HL-60 (cell line): ENCODE data around the gene TRIO.

Source experiments
- DNase-seq, 2 experiments: peaks; one replicate each; pipeline ENCODE4 v3.0.0-alpha.2; 2010 to 2020; ENCODE audit warnings: low read depth in 1 of 2, low spot score in 1 of 2
- H3K27ac ChIP-seq: fragments of 250-450 bp; sonication (Bioruptor Pico); replicated peaks from 2 replicates; pipeline ENCODE4 v1.5.1; 2020; ENCODE audit warnings: mild to moderate bottlenecking, moderate library complexity
- H3K27me3 ChIP-seq: fragments of 250-450 bp; sonication (Bioruptor Pico); 2 replicates; pipeline ENCODE4 v1.5.1; 2021; ENCODE audit warnings: mild to moderate bottlenecking, moderate library complexity; ENCODE audit not compliant: insufficient read depth, poor library complexity, severe bottlenecking
- H3K4me3 ChIP-seq: replicated peaks from 2 replicates; pipeline ENCODE4 v1.5.1; 2011; ENCODE audit warnings: mild to moderate bottlenecking, control low read depth, low read length; ENCODE audit not compliant: insufficient read depth
- GABPA ChIP-seq: IDR thresholded peaks from 2 replicates; pipeline ENCODE4 v1.6.1; 2012; ENCODE audit warnings: low read depth
- POLR2AphosphoS5 ChIP-seq: IDR thresholded peaks from 2 replicates; pipeline ENCODE4 v1.6.1; 2012; ENCODE audit warnings: low read depth
- REST ChIP-seq: IDR thresholded peaks from 2 replicates; pipeline ENCODE4 v1.6.1; 2012; ENCODE audit warnings: low read depth; ENCODE audit not compliant: insufficient replicate concordance
- SPI1 ChIP-seq: IDR thresholded peaks from 2 replicates; pipeline ENCODE4 v1.6.1; 2012; ENCODE audit warnings: low read depth, mild to moderate bottlenecking, borderline replicate concordance
- TF ChIP-seq, protein P1 (sequence below): IDR thresholded peaks from one replicate; pipeline ENCODE4 v1.5.1; 2011; ENCODE audit warnings: low read length, control low read depth, inconsistent platforms; ENCODE audit not compliant: insufficient read depth

Gene TRIO

DNA sequence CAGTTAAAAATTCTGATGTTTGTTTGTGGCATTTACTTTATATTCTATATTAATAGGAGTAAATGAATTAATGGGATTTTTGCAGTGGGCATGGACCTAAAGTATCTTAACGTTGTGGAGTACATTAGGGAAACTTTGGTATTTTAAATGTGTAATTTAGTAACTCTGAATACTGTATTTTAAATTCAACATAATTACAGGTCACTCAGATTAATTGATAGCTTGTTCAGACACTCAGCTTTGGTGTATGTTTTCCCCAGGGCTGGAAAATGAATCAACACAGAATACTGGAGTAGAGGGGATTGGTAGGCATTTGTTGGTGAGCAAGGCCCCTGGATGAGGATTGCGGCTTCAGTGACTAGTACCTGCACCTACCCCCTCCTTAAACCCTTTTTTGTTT is 117.5 kb downstream of the TRIO start:
- TF ChIP-seq REST (no peak), SPI1 (no peak), GABPA (no peak), POLR2AphosphoS5 (no peak)
- TF ChIP-seq, protein P1, sequence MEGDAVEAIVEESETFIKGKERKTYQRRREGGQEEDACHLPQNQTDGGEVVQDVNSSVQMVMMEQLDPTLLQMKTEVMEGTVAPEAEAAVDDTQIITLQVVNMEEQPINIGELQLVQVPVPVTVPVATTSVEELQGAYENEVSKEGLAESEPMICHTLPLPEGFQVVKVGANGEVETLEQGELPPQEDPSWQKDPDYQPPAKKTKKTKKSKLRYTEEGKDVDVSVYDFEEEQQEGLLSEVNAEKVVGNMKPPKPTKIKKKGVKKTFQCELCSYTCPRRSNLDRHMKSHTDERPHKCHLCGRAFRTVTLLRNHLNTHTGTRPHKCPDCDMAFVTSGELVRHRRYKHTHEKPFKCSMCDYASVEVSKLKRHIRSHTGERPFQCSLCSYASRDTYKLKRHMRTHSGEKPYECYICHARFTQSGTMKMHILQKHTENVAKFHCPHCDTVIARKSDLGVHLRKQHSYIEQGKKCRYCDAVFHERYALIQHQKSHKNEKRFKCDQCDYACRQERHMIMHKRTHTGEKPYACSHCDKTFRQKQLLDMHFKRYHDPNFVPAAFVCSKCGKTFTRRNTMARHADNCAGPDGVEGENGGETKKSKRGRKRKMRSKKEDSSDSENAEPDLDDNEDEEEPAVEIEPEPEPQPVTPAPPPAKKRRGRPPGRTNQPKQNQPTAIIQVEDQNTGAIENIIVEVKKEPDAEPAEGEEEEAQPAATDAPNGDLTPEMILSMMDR, result no peak
- Histone ChIP-seq H3K27ac (no peak overlapping the region), H3K27me3 (no peaks in the 10 kb centered on the region), H3K4me3 (no peak overlapping the region)
- no peak for DNase-seq

- no peak for DNase-seq
- Histone ChIP-seq H3K27me3 (no peaks in the 10 kb centered on the region), H3K4me3 (no peak overlapping the region), H3K27ac (no peak overlapping the region)
- TF ChIP-seq GABPA, result no peak
- TF ChIP-seq SPI1, result no peak
- no peak for TF ChIP-seq REST
- no peak for TF ChIP-seq POLR2AphosphoS5
- TF ChIP-seq, protein P1, result no peak
Measured at GRCh38 chr5:14261235-14261634, 118.1 kb downstream of the TRIO start.

DNA sequence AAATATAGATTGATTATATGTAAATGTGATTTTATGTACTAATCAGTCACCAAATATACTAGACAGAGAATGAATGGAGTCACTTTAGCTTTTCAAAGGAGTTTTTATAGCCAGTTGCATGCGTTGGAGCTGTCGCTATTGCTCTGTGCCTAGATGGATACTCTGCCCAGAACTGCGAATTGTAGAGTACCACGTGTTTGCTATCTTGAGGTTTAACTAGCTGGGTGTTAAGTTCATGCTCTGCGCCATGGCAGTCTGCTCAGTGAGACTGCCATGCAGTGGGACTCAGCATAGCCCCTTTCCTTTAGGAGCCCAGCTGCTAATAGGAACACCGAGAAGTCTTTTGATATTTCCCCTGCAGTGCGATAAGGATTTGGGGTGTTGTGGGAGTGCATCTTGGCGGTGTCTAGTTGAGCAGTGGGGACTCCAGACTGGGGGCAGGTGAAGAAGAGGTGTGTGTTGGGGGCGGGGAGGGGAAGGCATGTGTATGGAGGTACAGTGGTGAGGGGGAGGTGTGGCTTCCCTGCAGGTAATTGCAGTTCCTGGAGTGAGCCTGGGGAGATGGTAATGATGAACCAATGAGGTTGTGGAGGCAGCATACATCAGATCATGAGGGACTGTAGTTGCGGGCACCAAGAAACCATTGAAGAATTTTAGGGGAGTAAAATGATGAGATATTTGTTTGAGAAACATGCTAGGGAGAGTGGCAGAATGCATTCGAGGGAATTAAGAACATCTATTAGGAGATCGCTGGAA is 118.9 kb downstream of the TRIO start:
- H3K27ac ChIP-seq, result no peak overlapping the region
- H3K4me3 ChIP-seq, result no peak overlapping the region
- TF ChIP-seq POLR2AphosphoS5 (no peak), SPI1 (no peak), REST (no peak), GABPA (no peak)
- TF ChIP-seq, protein P1, result no peak
- no peaks in the 10 kb centered on the region for H3K27me3 ChIP-seq
- DNase-seq, result no peak
